RWPE2 (cell line): Measurements from ENCODE around the gene SFMBT2.

Experiments
- ATAC-seq: fragments of 200-7000 bp; cut with Tn5 transposase; 3 replicates; pipeline ENCODE4 v1.9.1; 2021; ENCODE audit warnings: low read depth
- DNase-seq: peaks from one replicate; pipeline ENCODE4 v3.0.0-alpha.2; 2020; ENCODE audit warnings: low spot score
- H3K27ac ChIP-seq: fragments of 450-650 bp; 2 replicates; pipeline ENCODE4 v1.5.1; 2017; ENCODE audit warnings: mild to moderate bottlenecking; ENCODE audit not compliant: poor library complexity, severe bottlenecking
- H3K27me3 ChIP-seq: fragments of 250-450 bp; sonication (Bioruptor Pico); 2 replicates; pipeline ENCODE4 v1.5.1; 2021; ENCODE audit warnings: mild to moderate bottlenecking, moderate library complexity; ENCODE audit not compliant: insufficient read depth, poor library complexity, severe bottlenecking
- H3K36me3 ChIP-seq: fragments of 250-450 bp; sonication (Bioruptor Pico); 2 replicates; pipeline ENCODE4 v1.5.1; 2020; ENCODE audit warnings: low read depth, mild to moderate bottlenecking, moderate library complexity
- H3K4me1 ChIP-seq: fragments of 250-450 bp; sonication (Bioruptor Pico); 2 replicates; pipeline ENCODE4 v1.5.1; 2021; ENCODE audit warnings: mild to moderate bottlenecking, moderate library complexity; ENCODE audit not compliant: insufficient read depth, poor library complexity, severe bottlenecking
- H3K4me3 ChIP-seq: fragments of 250-450 bp; sonication (Bioruptor Pico); 2 replicates; pipeline ENCODE4 v1.5.1; 2021; ENCODE audit warnings: mild to moderate bottlenecking, moderate library complexity; ENCODE audit not compliant: severe bottlenecking
- H3K9me3 ChIP-seq: fragments of 250-450 bp; sonication (Bioruptor Pico); 2 replicates; pipeline ENCODE4 v1.5.1; 2021; ENCODE audit warnings: mild to moderate bottlenecking, moderate library complexity; ENCODE audit not compliant: severe bottlenecking
- TF ChIP-seq, protein P1 (sequence below): fragments of 450-650 bp; IDR thresholded peaks from one replicate; pipeline ENCODE4 v1.5.1; 2017; ENCODE audit warnings: mild to moderate bottlenecking, moderate library complexity; ENCODE audit not compliant: poor library complexity, severe bottlenecking

Gene SFMBT2

GRCh38 chr10:7305053-7305452 lies 105.8 kb downstream of the SFMBT2 start:
- H3K36me3 ChIP-seq = no peaks in the 10 kb centered on the region
- peaks cover 20% of the 10 kb centered on the region for H3K4me1 ChIP-seq
- TF ChIP-seq, protein P1, sequence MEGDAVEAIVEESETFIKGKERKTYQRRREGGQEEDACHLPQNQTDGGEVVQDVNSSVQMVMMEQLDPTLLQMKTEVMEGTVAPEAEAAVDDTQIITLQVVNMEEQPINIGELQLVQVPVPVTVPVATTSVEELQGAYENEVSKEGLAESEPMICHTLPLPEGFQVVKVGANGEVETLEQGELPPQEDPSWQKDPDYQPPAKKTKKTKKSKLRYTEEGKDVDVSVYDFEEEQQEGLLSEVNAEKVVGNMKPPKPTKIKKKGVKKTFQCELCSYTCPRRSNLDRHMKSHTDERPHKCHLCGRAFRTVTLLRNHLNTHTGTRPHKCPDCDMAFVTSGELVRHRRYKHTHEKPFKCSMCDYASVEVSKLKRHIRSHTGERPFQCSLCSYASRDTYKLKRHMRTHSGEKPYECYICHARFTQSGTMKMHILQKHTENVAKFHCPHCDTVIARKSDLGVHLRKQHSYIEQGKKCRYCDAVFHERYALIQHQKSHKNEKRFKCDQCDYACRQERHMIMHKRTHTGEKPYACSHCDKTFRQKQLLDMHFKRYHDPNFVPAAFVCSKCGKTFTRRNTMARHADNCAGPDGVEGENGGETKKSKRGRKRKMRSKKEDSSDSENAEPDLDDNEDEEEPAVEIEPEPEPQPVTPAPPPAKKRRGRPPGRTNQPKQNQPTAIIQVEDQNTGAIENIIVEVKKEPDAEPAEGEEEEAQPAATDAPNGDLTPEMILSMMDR = no peak
- H3K27me3 ChIP-seq = no peaks in the 10 kb centered on the region
- no peak overlapping the region for H3K4me3 ChIP-seq
- H3K27ac ChIP-seq = peak overlapping the region; percentile 85
- H3K9me3 ChIP-seq = no peaks in the 10 kb centered on the region
- DNase-seq (no peak), ATAC-seq (no peak)

DNA sequence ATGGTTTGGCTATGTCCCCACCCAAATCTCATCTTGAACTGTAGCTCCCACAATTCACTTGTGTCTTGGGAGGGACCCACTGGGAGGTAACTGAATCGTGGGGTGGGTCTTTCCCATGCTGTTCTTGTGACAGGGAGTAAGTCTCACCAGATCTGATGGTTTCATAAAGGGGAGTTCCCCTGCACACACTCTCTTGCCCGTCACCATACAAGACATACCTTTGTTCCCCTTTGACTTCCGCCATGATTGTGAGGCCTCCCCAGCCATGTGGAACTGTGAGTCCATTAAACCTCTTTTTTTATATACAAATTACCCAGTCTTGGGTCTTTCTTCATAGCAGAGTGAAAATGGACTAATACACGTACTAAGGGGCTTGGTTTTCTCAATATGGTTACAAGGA lies 106.7 kb downstream of the SFMBT2 start:
- TF ChIP-seq, protein P1 = no peak
- DNase-seq = no peak
- H3K4me1 ChIP-seq = peaks cover 20% of the 10 kb centered on the region

GRCh38 chr10:7302930-7303557 lies 107.8 kb downstream of the SFMBT2 start:
- Histone ChIP-seq H3K27me3 (no peaks in the 10 kb centered on the region), H3K36me3 (no peaks in the 10 kb centered on the region)

More for the DNA sequence above, 106.7 kb downstream of the SFMBT2 start:
- ATAC-seq = no peak
- H3K27me3 ChIP-seq = no peaks in the 10 kb centered on the region
- H3K36me3 ChIP-seq = no peaks in the 10 kb centered on the region
- H3K9me3 ChIP-seq = no peaks in the 10 kb centered on the region
- H3K27ac ChIP-seq = peak overlapping the region; percentile 85
- no peak overlapping the region for H3K4me3 ChIP-seq

GRCh38 chr10:7302392-7302906 lies 108.4 kb downstream of the SFMBT2 start:
- DNase-seq = no peak
- H3K36me3 ChIP-seq = no peaks in the 10 kb centered on the region
- TF ChIP-seq, protein P1 = no peak
- H3K9me3 ChIP-seq = no peaks in the 10 kb centered on the region
- peak; percentile 88 for ATAC-seq
- no peaks in the 10 kb centered on the region for H3K27me3 ChIP-seq
- peak overlapping the region; percentile 85 for H3K27ac ChIP-seq
- peaks cover 20% of the 10 kb centered on the region for H3K4me1 ChIP-seq
- H3K4me3 ChIP-seq = no peak overlapping the region

More at GRCh38 chr10:7302930-7303557, 107.8 kb downstream of the SFMBT2 start:
- TF ChIP-seq, protein P1 = no peak
- Histone ChIP-seq H3K4me1 (peaks cover 20% of the 10 kb centered on the region), H3K4me3 (no peak overlapping the region), H3K9me3 (no peaks in the 10 kb centered on the region), H3K27ac (peak overlapping the region; percentile 85)
- no peak for DNase-seq
- no peak for ATAC-seq
